ENCODE measurements around the gene CELF4.

CELF4 gene

GRCh38 chr18:37497853-37498518 is 67.6 kb downstream of the CELF4 start:
- no peak for DNase-seq (ENCODE audit: extremely low read depth in 1 of 2, low read depth in 1 of 2)

GRCh38 chr18:37496568-37496967 is 69.0 kb downstream of the CELF4 start:
- no peak for DNase-seq (ENCODE audit: extremely low read depth in 1 of 2, low read depth in 1 of 2)

GRCh38 chr18:37495354-37495753 is 70.2 kb downstream of the CELF4 start:
- no peak for DNase-seq (ENCODE audit: extremely low read depth in 1 of 2, low read depth in 1 of 2)

GRCh38 chr18:37494406-37494805 is 71.2 kb downstream of the CELF4 start:
- DNase-seq (ENCODE audit: extremely low read depth in 1 of 2, low read depth in 1 of 2) = no peak

GRCh38 chr18:37493352-37493935 is 72.2 kb downstream of the CELF4 start:
- no peak for DNase-seq (ENCODE audit: extremely low read depth in 1 of 2, low read depth in 1 of 2)

- no peak for DNase-seq (ENCODE audit: extremely low read depth in 1 of 2, low read depth in 1 of 2)
Measured at GRCh38 chr18:37492952-37493351, 72.6 kb downstream of the CELF4 start.

GRCh38 chr18:37491526-37491925 is 74.1 kb downstream of the CELF4 start:
- no peak for DNase-seq (ENCODE audit: extremely low read depth in 1 of 2, low read depth in 1 of 2)

- no peak for DNase-seq (ENCODE audit: extremely low read depth in 1 of 2, low read depth in 1 of 2)
Measured at GRCh38 chr18:37489998-37490397, 75.6 kb downstream of the CELF4 start.

GRCh38 chr18:37489011-37489410 is 76.6 kb downstream of the CELF4 start:
- DNase-seq (ENCODE audit: extremely low read depth in 1 of 2, low read depth in 1 of 2) = no peak

- DNase-seq (ENCODE audit: extremely low read depth in 1 of 2, low read depth in 1 of 2) = no peak
Measured at GRCh38 chr18:37487400-37487867, 78.2 kb downstream of the CELF4 start.

- DNase-seq (ENCODE audit: extremely low read depth in 1 of 2, low read depth in 1 of 2) = no peak
Measured at GRCh38 chr18:37486848-37487247, 78.8 kb downstream of the CELF4 start.

GRCh38 chr18:37484983-37485834 is 80.4 kb downstream of the CELF4 start:
- peak in 1 of 2 donors; percentile 5 for DNase-seq (ENCODE audit: extremely low read depth in 1 of 2, low read depth in 1 of 2)

GRCh38 chr18:37483984-37484819 is 81.4 kb downstream of the CELF4 start:
- no peak for DNase-seq (ENCODE audit: extremely low read depth in 1 of 2, low read depth in 1 of 2)

- no peak for DNase-seq (ENCODE audit: extremely low read depth in 1 of 2, low read depth in 1 of 2)
Measured at GRCh38 chr18:37483221-37483971, 82.2 kb downstream of the CELF4 start.

- DNase-seq (ENCODE audit: extremely low read depth in 1 of 2, low read depth in 1 of 2) = no peak
Measured at GRCh38 chr18:37482433-37482832, 83.2 kb downstream of the CELF4 start.

GRCh38 chr18:37482002-37482401 is 83.6 kb downstream of the CELF4 start:
- DNase-seq (ENCODE audit: extremely low read depth in 1 of 2, low read depth in 1 of 2) = no peak

GRCh38 chr18:37481491-37481890 is 84.1 kb downstream of the CELF4 start:
- DNase-seq (ENCODE audit: extremely low read depth in 1 of 2, low read depth in 1 of 2) = no peak

- DNase-seq (ENCODE audit: extremely low read depth in 1 of 2, low read depth in 1 of 2) = no peak
Measured at GRCh38 chr18:37481072-37481471, 84.5 kb downstream of the CELF4 start.

- DNase-seq (ENCODE audit: extremely low read depth in 1 of 2, low read depth in 1 of 2) = no peak
Measured at GRCh38 chr18:37476611-37477295, 88.8 kb downstream of the CELF4 start.

GRCh38 chr18:37476182-37476581 is 89.4 kb downstream of the CELF4 start:
- no peak for DNase-seq (ENCODE audit: extremely low read depth in 1 of 2, low read depth in 1 of 2)
